HCT116 (cell line): ENCODE data around the gene EXOC4. TPM values are rescaled to one million over a fixed set of nuclear protein-coding genes. Genes with fewer than 3 reads are reported as not detected.

Source experiments
- ATAC-seq: fragments of 200-7000 bp; cut with Tn5 transposase; 2 replicates; pipeline ENCODE4 v1.9.1; 2020; ENCODE audit warnings: mild to moderate bottlenecking, moderate library complexity
- BruUV-seq: library from RNA; stranded (reverse); fragments of 400-500 nt; replicated peaks from 2 replicates; lab custom pipeline; 2021; lab: Mats Ljungman, UMichigan
- CTCF ChIA-PET: fragments of 300-600 bp; sonication (Branson Sonifier 250); formaldehyde crosslinking; loops from one replicate; lab custom pipeline; 2021; ENCODE audit warnings: antibody characterized with exemption; lab: Charles Lee
- POLR2A ChIA-PET: fragments of 300-600, 350-600 bp; sonication (Branson Sonifier 250); formaldehyde crosslinking; loops from one replicate; lab custom pipeline; 2021; ENCODE audit warnings: antibody characterized with exemption; lab: Charles Lee
- RAD21 ChIA-PET, 2 experiments: fragments of 300-600 bp; sonication (Branson Sonifier 250); formaldehyde crosslinking; loops; one replicate each; lab custom pipeline; 2023; ENCODE audit warnings: low total read pairs in 2 of 2; ENCODE audit not compliant: uncharacterized antibody in 2 of 2, unreplicated experiment in 2 of 2, low non-redundant PET in 1 of 2; lab: Charles Lee
- DNase-seq: peaks from one replicate; pipeline ENCODE4 v3.0.0-alpha.2; 2010; ENCODE audit warnings: low read depth, low spot score
- H2AFZ ChIP-seq: fragments of 200-600 bp; shearing (Covaris generic), sonication (generic); 2 replicates; pipeline ENCODE4 v1.6.1; 2017; ENCODE audit warnings: low read depth, mixed run types, mixed read lengths, antibody characterized with exemption, low read length; ENCODE audit not compliant: poor library complexity, severe bottlenecking
- H3K27ac ChIP-seq: 2 replicates; pipeline ENCODE4 v1.5.1; 2012; ENCODE audit warnings: low read depth, low read length
- H3K27me3 ChIP-seq: fragments of 200-600 bp; sonication (generic); 2 replicates; pipeline ENCODE4 v1.6.1; 2016; ENCODE audit warnings: mixed run types, low read length, mixed read lengths; ENCODE audit not compliant: insufficient read depth
- H3K36me3 ChIP-seq, 2 experiments: fragments of 200-500 bp in 1 of 2; fragments of 200-600 bp in 1 of 2; sonication (Bioruptor generic) in 1 of 2; sonication (generic) in 1 of 2; 2 replicates each; pipeline versions ENCODE4 v1.5.1 to v1.6.1; 2014 to 2016; ENCODE audit warnings: low read length in 2 of 2, inconsistent platforms in 1 of 2, mixed read lengths in 1 of 2, mixed run types in 1 of 2; ENCODE audit not compliant: insufficient read depth in 2 of 2, control insufficient read depth in 1 of 2
- H3K4me1 ChIP-seq, 2 experiments: fragments of 200-600 bp in 1 of 2; sonication (generic) in 1 of 2; 2 replicates each; pipeline versions ENCODE4 v1.5.1 to v1.6.1; 2012 to 2017; ENCODE audit warnings: low read length in 2 of 2, inconsistent platforms in 1 of 2, mild to moderate bottlenecking in 1 of 2, mixed read lengths in 1 of 2, mixed run types in 1 of 2, moderate library complexity in 1 of 2; ENCODE audit not compliant: insufficient read depth in 2 of 2, control insufficient read depth in 1 of 2
- H3K4me2 ChIP-seq: fragments of 200-600 bp; sonication (generic); 2 replicates; pipeline ENCODE4 v1.6.1; 2017; ENCODE audit warnings: mixed run types, low read length, mixed read lengths
- H3K4me3 ChIP-seq, 2 experiments: fragments of 200-600 bp in 1 of 2; sonication (generic) in 1 of 2; replicated peaks in 1 of 2; 2 replicates each; pipeline ENCODE4 v1.5.1; 2011 to 2016; ENCODE audit warnings: low read length in 2 of 2, control low read depth in 1 of 2, low read depth in 1 of 2, mild to moderate bottlenecking in 1 of 2, mixed read lengths in 1 of 2, mixed run types in 1 of 2
- H3K79me2 ChIP-seq: fragments of 200-600 bp; sonication (generic); 2 replicates; pipeline ENCODE4 v1.6.1; 2017; ENCODE audit warnings: mild to moderate bottlenecking, mixed run types, low read length, moderate library complexity, mixed read lengths; ENCODE audit not compliant: insufficient read depth
- H3K9ac ChIP-seq: fragments of 200-600 bp; sonication (generic); 2 replicates; pipeline ENCODE4 v1.6.1; 2016; ENCODE audit warnings: low read length, mixed read lengths
- H3K9me2 ChIP-seq: fragments of 200-600 bp; sonication (generic), shearing (Covaris generic); 2 replicates; pipeline ENCODE4 v1.6.1; 2017; ENCODE audit warnings: mixed run types, mild to moderate bottlenecking, moderate library complexity; ENCODE audit not compliant: insufficient read depth
- H3K9me3 ChIP-seq, 2 experiments: fragments of 200-500 bp in 1 of 2; fragments of 200-600 bp in 1 of 2; sonication (Bioruptor generic) in 1 of 2; sonication (generic) in 1 of 2; 2 replicates each; pipeline ENCODE4 v1.6.1; 2014 to 2017; ENCODE audit warnings: low read length in 2 of 2, mixed read lengths in 2 of 2, inconsistent platforms in 1 of 2, low read depth in 1 of 2, mild to moderate bottlenecking in 1 of 2, mixed run types in 1 of 2, moderate library complexity in 1 of 2; ENCODE audit not compliant: control insufficient read depth in 1 of 2, insufficient read depth in 1 of 2
- H4K20me1 ChIP-seq: fragments of 200-600 bp; sonication (generic), shearing (Covaris generic); 2 replicates; pipeline ENCODE4 v1.6.1; 2017; ENCODE audit warnings: mixed run types, mild to moderate bottlenecking, moderate library complexity; ENCODE audit not compliant: insufficient read depth
- CEBPB ChIP-seq: IDR thresholded peaks from 2 replicates; pipeline ENCODE4 v1.6.1; 2012; ENCODE audit warnings: low read depth
- CTCF ChIP-seq, 3 experiments: fragments of 200-600 bp in 1 of 3; sonication (generic) in 1 of 3; IDR thresholded peaks in 2 of 3; conservative IDR thresholded peaks in 1 of 3; 2 replicates each; pipeline ENCODE4 v1.5.1; 2012 to 2017; ENCODE audit warnings: low read depth in 2 of 3, low read length in 2 of 3, antibody characterized with exemption in 1 of 3, borderline replicate concordance in 1 of 3, control low read depth in 1 of 3, mild to moderate bottlenecking in 1 of 3, mixed read lengths in 1 of 3, mixed run types in 1 of 3, moderate library complexity in 1 of 3; ENCODE audit not compliant: insufficient read depth in 1 of 3
- EGR1 ChIP-seq: IDR thresholded peaks from 2 replicates; pipeline ENCODE4 v1.6.1; 2012; ENCODE audit warnings: low read depth
- ELF1 ChIP-seq: IDR thresholded peaks from 2 replicates; pipeline ENCODE4 v1.6.1; 2012; ENCODE audit warnings: low read depth, borderline replicate concordance
- EZH2phosphoT487 ChIP-seq: fragments of 200-600 bp; IDR thresholded peaks from 2 replicates; pipeline ENCODE4 v1.6.1; 2018; ENCODE audit warnings: antibody characterized with exemption, borderline replicate concordance
- FOSL1 ChIP-seq: IDR thresholded peaks from 2 replicates; pipeline ENCODE4 v1.6.1; 2012; ENCODE audit warnings: low read depth
- POLR2A ChIP-seq: IDR thresholded peaks from 2 replicates; pipeline ENCODE4 v1.7.0; 2011; ENCODE audit warnings: borderline replicate concordance; ENCODE audit not compliant: insufficient read depth, insufficient read length; ENCODE audit errors: extremely low read depth
- TCF7L2 ChIP-seq: IDR thresholded peaks from 2 replicates; pipeline ENCODE4 v1.7.0; 2011; ENCODE audit warnings: borderline replicate concordance, inconsistent platforms; ENCODE audit not compliant: insufficient read depth, insufficient read length; ENCODE audit errors: extremely low read depth
- ZBTB33 ChIP-seq: IDR thresholded peaks from 2 replicates; pipeline ENCODE4 v1.6.1; 2011; ENCODE audit warnings: mild to moderate bottlenecking, low read length, moderate library complexity; ENCODE audit not compliant: insufficient replicate concordance; ENCODE audit errors: extremely low read depth
- ZFX ChIP-seq: fragments of 450-650 bp; IDR thresholded peaks from 2 replicates; pipeline ENCODE4 v1.6.1; 2017
- intact Hi-C: fragments of 100-400 bp; cut with micrococcal nuclease; formaldehyde crosslinking; loops from 2 replicates; pipeline ENCODE4 v1.10.0; 2022
- total RNA-seq: library from RNA; stranded (reverse); gene quantifications from one replicate; pipeline ENCODE4 v1.2.1, GENCODE V29; 2021; ENCODE audit not compliant: unreplicated experiment
- TF ChIP-seq, protein P1 (sequence below): IDR thresholded peaks from 2 replicates; pipeline ENCODE4 v1.6.1; 2012

The EXOC4 gene
- total RNA-seq, 1 experiment from 2014 or later = 40.3 TPM

DNA sequence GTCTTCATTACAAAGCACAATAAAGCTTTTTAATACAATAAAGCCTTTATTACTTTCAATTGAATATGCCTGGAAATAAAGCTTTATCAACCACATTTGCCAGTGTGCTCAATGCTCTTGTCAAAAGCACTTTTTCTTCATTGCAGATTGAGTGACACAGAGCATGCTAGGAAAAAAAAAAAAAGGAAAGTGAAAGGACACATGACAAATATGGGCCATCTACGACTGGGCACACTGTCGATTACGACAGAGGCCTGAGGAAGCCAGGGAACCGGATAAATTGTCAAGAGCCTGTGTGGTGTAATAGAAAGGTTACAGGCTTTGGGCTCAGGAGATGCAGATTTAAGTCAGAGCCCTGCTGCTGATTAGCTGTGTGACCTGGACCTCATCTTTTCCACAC, 789.4 kb downstream of the EXOC4 start:
- no peaks in the 10 kb centered on the region for H3K36me3 ChIP-seq
- ATAC-seq (no peak), DNase-seq (no peak)
- H2AFZ ChIP-seq = no peak overlapping the region
- H4K20me1 ChIP-seq = no peaks in the 10 kb centered on the region
- H3K9ac ChIP-seq = no peak overlapping the region
- ChIA-PET CTCF (no interaction called here), POLR2A (no interaction called here), RAD21 (no interaction called here)
- no TSS peak for BruUV-seq
- no peaks in the 10 kb centered on the region for H3K79me2 ChIP-seq
- TF ChIP-seq FOSL1 (no peak), EGR1 (no peak), ZFX (no peak), POLR2A (no peak), EZH2phosphoT487 (no peak), CEBPB (no peak), ZBTB33 (no peak), ELF1 (no peak), TCF7L2 (no peak), CTCF (IDR thresholded peaks at IDR 0.05 in 2 of 3, conservative IDR thresholded peaks at IDR 0.05 in 1 of 3; ENCODE audit: borderline replicate concordance in 1 of 3, insufficient read depth in 1 of 3, low read depth in 2 of 3, low read length in 2 of 3) (no peak)
- TF ChIP-seq, protein P1, sequence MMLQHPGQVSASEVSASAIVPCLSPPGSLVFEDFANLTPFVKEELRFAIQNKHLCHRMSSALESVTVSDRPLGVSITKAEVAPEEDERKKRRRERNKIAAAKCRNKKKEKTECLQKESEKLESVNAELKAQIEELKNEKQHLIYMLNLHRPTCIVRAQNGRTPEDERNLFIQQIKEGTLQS = no peak
- no peak overlapping the region for H3K4me3 ChIP-seq
- no peaks in the 10 kb centered on the region for H3K9me3 ChIP-seq
- intact Hi-C loops = no loop called here
- H3K9me2 ChIP-seq = no peaks in the 10 kb centered on the region
- no peaks in the 10 kb centered on the region for H3K4me1 ChIP-seq
- no peak overlapping the region for H3K27ac ChIP-seq
- no peak overlapping the region for H3K4me2 ChIP-seq
- no peaks in the 10 kb centered on the region for H3K27me3 ChIP-seq
